Neural progenitor cell (in vitro differentiated cells): ENCODE results near the gene WDR20.

Experiments
- CTCF ChIP-seq: fragments of 200-600 bp; sonication (generic); IDR thresholded peaks from 2 replicates; pipeline ENCODE4 v1.5.1; 2017; ENCODE audit warnings: antibody characterized with exemption, mild to moderate bottlenecking
- EZH2phosphoT487 ChIP-seq: fragments of 200-600 bp; sonication (generic); IDR thresholded peaks from 2 replicates; pipeline ENCODE4 v1.6.1; 2017; ENCODE audit warnings: antibody characterized with exemption

- TF ChIP-seq CTCF (no peak), EZH2phosphoT487 (no peak)
These were observed 24.5 kb downstream of the WDR20 start for GRCh38 chr14:102164241-102164641.
